ENCODE data around the gene FAAP20. TPM values are rescaled to one million over a fixed set of nuclear protein-coding genes. Genes with fewer than 3 reads are reported as not detected.
A peak's percentile ranks its signal among the peaks of the same experiment; 100 is the strongest.

FAAP20 gene
- total and polyA plus RNA-seq, 8 donors, result 17.2 to 75.6 (median 24.1) TPM

DNA sequence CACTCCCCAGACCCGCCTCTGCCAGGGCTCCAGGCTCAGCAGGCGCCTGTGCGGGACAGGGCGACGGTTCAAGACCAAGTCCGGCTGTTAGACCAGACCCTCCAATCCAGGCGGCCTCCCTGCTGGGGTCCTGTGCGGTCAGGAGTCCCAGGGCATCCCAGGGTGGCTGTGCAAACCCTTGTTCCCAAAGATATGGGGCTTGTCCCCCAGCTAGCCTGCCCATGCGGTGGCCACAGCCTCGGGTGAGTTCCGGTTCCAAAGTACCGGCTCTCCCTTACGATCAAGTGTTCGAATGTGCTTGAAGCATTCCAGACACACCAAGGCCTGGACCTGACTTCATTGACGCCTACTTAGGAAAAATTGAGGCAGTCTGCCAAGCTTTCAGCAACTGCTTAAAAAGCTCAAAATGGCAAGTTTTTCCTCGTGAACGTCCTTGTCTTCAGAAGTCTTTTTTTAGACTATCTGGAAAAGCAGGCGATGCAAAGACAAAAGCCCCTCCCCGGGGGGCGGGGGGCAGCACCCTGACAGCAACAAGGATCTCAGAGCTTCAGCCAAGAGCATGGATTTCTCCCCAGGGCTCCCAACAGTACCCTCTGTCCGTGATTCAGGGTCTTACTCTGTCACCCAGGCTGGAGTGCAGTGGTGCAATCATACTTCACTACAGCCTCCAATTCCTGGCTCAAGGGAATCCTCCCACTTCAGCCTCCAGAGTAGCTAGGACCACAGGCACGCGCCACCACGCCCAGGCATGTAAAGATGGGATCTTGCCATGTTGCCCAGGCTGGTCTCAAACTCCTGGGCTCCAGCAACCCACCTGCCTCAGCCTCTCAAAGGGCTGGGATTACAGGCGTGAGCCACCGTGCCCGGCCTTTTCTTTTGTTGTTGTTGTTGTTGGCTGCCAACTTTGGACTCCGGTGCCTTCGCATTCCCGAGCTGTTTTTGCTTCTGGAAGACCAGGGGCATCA, 2.3 kb downstream of the FAAP20 start:
- peak in 1 of 6 donors; percentile 44 for DNase-seq
- no peak overlapping the region for H3K4me3 ChIP-seq
- ATAC-seq, result no peak
- no peaks in the 10 kb centered on the region for H3K36me3 ChIP-seq
- no peak for FAIRE-seq
- WGBS, 2 donors, result 66 to 69% methylated on average over 30 of the region's 30 CpGs
- TF ChIP-seq, protein P1, sequence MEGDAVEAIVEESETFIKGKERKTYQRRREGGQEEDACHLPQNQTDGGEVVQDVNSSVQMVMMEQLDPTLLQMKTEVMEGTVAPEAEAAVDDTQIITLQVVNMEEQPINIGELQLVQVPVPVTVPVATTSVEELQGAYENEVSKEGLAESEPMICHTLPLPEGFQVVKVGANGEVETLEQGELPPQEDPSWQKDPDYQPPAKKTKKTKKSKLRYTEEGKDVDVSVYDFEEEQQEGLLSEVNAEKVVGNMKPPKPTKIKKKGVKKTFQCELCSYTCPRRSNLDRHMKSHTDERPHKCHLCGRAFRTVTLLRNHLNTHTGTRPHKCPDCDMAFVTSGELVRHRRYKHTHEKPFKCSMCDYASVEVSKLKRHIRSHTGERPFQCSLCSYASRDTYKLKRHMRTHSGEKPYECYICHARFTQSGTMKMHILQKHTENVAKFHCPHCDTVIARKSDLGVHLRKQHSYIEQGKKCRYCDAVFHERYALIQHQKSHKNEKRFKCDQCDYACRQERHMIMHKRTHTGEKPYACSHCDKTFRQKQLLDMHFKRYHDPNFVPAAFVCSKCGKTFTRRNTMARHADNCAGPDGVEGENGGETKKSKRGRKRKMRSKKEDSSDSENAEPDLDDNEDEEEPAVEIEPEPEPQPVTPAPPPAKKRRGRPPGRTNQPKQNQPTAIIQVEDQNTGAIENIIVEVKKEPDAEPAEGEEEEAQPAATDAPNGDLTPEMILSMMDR (IDR thresholded peaks at IDR 0.05), result no peak
- no peaks in the 10 kb centered on the region for H3K9me3 ChIP-seq
- intact Hi-C loops (cut with DNase I), result loop anchor here in 2 of 3 donors (10.0 kb wide), 2 partner anchors 182 to 422 kb away; no protein-coding TSS in a partner anchor
- H3K4me1 ChIP-seq, result peaks cover 0 to 34% (median 6%) of the 10 kb centered on the region in 3 donors
- peak overlapping the region in 2 of 4 donors; percentile 13 to 14 for H3K27ac ChIP-seq
- no peaks in the 10 kb centered on the region for H3K27me3 ChIP-seq

DNA sequence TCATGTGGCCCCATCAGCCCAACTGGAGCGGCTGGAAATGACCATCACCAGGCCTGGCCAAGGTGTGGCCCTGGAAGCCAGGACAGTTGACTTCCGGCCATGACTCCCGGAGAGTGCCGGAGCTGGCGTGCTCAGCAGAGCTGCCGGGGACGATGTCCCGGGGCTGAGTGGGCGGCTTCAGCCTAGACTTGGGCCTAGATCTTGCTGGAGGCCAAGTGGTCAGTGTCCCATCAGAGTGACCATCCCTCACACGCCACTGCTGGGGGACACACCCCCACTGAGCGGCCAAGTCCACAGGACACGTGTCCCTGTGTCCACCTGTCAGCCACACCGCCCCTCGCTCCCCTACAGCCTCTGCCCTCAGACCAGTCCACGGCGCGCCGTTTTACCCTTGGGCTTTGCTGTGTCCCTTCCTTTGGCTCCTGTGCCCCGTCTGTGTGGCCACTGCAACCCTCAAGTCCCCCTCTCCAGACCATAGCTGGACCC, 4.0 kb downstream of the FAAP20 start:
- peak in 3 of 6 donors; percentile 52 to 85 (median 56) for DNase-seq
- WGBS, 2 donors, result 37 to 48% methylated on average over 19 of the region's 19 CpGs
- peaks cover 0 to 31% (median 6%) of the 10 kb centered on the region in 3 donors for H3K4me1 ChIP-seq

DNA sequence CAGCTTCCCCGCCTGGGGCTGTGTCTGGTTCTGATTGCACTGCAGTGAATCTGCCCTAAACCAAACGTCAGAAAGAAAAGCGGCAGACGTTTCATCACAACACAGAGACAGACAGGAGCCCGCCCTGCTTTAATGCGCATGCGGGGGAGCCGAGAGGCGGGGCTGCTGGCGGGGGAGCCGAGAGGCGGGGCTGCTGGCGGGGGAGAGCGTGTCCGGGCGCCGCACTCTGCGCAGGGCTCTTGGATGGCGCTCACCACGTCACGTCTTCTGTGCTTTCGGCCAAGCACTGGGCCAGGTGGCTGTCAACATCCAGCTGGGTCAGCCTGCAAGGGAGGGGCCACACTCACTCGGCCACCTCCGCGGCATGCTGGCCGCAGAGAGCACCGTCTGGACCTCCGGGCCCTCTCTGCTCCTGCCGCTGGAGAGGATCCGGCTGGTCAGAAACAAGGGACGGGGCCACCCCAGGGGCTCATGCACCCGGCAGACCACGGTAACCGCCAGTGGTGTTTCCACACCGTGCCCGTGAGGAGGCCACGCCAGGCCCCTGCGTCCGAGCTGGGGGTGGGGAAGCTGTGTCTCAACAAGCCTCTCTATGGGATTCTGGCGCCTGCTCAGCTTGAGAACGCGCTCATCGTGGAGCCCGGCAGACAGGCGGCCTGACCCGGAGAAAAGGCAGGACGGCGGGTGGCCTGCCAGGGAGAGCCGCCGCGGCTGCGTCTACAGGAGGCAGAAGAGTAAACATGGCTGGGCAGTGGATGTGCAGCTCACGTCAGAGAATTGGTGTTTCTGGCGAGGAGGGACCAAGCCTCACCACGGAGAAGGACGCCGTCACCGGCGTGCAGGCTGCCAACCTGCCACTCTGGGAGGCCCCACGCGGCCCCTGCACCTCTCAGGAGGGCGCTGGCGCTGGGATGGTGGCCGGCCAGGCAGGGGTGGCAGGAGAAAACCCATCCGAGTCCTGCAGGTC, 4.8 kb downstream of the FAAP20 start:
- no peaks in the 10 kb centered on the region for H3K36me3 ChIP-seq
- intact Hi-C loops (cut with DNase I), result loop anchor here in 2 of 3 donors (10.0 kb wide), 2 partner anchors 185 to 425 kb away; no protein-coding TSS in a partner anchor
- H3K9me3 ChIP-seq, result no peaks in the 10 kb centered on the region
- no peaks in the 10 kb centered on the region for H3K27me3 ChIP-seq
- peak overlapping the region; percentile 36 to 61 (median 50) for H3K4me3 ChIP-seq
- H3K27ac ChIP-seq, result peak overlapping the region; percentile 81 to 96 (median 94)
- DNase-seq (peak; percentile 93 to 99 (median 97)), ATAC-seq (peak; percentile 84 to 94 (median 92)), FAIRE-seq (no peak)
- 2 to 3% methylated on average over 63 to 65 of the region's 65 CpGs for WGBS, 2 donors
- H3K4me1 ChIP-seq, result peaks cover 0 to 27% (median 6%) of the 10 kb centered on the region in 3 donors
- TF ChIP-seq, protein P1 (IDR thresholded peaks at IDR 0.05), result no peak

More for the DNA sequence above, 4.0 kb downstream of the FAAP20 start:
- intact Hi-C loops (cut with DNase I), result loop anchor here in 2 of 3 donors (10.0 kb wide), 2 partner anchors 184 to 424 kb away; no protein-coding TSS in a partner anchor
- no peak for FAIRE-seq
- Histone ChIP-seq H3K27me3 (no peaks in the 10 kb centered on the region), H3K9me3 (no peaks in the 10 kb centered on the region), H3K27ac (peak overlapping the region; percentile 81 to 96 (median 94)), H3K36me3 (no peaks in the 10 kb centered on the region), H3K4me3 (peak overlapping the region; percentile 36 to 61 (median 50))
- TF ChIP-seq, protein P1 (IDR thresholded peaks at IDR 0.05), result no peak
- ATAC-seq, result peak; percentile 3 to 8 (median 4)

DNA sequence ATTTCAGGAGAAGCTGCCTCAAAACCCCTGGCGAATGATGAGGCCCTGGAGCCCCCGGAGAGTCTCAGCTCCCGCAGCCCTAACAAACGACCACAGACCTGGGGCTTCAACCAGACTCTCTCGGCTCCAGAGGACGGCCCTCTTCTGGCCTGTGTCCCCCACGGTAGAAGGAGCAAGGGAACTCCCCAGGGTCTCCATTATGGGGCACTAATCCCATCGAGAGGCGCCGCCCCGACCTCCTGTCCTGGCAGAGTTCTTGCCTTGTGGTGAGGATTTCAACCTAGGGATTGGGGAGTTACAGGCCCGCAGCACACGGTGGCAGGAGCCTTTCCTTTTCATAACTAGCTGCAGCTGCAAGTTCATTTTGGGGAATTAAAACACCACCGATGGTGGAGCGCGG, 6.2 kb downstream of the FAAP20 start:
- no peaks in the 10 kb centered on the region for H3K27me3 ChIP-seq
- no peak overlapping the region for H3K27ac ChIP-seq
- TF ChIP-seq, protein P1 (IDR thresholded peaks at IDR 0.05), result no peak
- H3K4me1 ChIP-seq, result peaks cover 0 to 21% (median 6%) of the 10 kb centered on the region in 3 donors
- H3K4me3 ChIP-seq, result no peak overlapping the region
- intact Hi-C loops (cut with DNase I), result no loop called here
- no peaks in the 10 kb centered on the region for H3K9me3 ChIP-seq
- H3K36me3 ChIP-seq, result no peaks in the 10 kb centered on the region
- FAIRE-seq, result no peak
- no peak for DNase-seq
- 92 to 93% methylated on average over 16 of the region's 16 CpGs for WGBS, 2 donors
- ATAC-seq, result no peak

All from pancreas (tissue), 10 donors.